Stomach (tissue), 4 donors: ENCODE data around the gene SAMD15.

Experiments
- CTCF ChIP-seq, 7 experiments: fragments of 450-650 bp in 4 of 7; fragments of 200-600 bp in 3 of 7; sonication (generic) in 3 of 7; IDR thresholded peaks; one replicate each; pipeline ENCODE4 v1.5.1; 2016 to 2019; ENCODE audit warnings: antibody characterized with exemption in 7 of 7, control low read depth in 2 of 7, mild to moderate bottlenecking in 1 of 7
- POLR2A ChIP-seq, 4 donors: fragments of 450-650 bp; IDR thresholded peaks; one replicate each; pipeline ENCODE4 v1.6.1; 2016; ENCODE audit warnings: antibody characterized with exemption in 4 of 4, control low read depth in 2 of 4, mild to moderate bottlenecking in 1 of 4, moderate library complexity in 1 of 4

GRCh38 chr14:77409131-77409533 lies 32.0 kb downstream of the SAMD15 start:
- TF ChIP-seq CTCF (IDR thresholded peaks at IDR 0.05) = no peak
- no peak for TF ChIP-seq POLR2A (IDR thresholded peaks at IDR 0.05)
